Measurements from ENCODE around the gene ZBTB7A.

The ZBTB7A gene

DNA sequence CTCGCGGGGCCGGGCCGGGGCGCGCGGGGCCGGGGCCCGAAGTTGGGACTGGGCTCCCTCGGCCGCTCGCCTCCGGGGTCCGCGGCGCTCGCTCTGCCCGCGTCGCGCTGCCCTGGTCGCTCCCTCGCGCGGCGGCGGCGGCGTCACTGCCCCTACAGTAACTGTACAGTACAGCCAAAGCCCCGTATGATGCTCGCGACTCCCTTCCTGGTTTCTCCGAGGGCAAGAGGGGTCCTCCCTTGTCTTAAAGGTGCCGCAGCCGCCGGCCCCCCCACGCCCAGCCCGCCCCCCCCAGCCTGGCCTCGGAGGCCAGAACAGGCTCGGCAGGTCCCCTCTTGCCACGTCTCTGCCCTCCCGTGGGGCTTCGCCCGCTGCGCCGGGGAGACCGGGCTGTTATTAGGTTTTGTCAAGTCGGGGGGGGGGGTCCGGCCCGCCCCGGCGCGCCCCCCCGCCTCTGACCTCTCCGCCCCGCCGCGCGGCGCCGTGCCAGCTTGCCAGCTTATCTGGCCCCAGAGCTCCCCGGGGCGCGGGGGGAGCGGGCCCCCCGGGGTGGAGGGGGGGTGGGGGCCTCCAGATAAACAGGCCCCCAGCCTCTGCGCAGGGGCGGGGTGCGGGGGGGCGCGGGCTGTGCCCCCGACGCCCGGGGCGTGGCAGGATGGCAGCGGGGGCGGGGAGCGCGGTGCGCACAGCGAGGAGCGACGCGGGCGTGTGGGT is at the start of gene ZBTB7A:
Gene ZBTB7A, minus strand, starts transcription at position 218 of the 714 bp plus-strand sequence. CDS start 11,667 bp downstream, outside the sequence.
- DNase-seq, result no peak

DNA sequence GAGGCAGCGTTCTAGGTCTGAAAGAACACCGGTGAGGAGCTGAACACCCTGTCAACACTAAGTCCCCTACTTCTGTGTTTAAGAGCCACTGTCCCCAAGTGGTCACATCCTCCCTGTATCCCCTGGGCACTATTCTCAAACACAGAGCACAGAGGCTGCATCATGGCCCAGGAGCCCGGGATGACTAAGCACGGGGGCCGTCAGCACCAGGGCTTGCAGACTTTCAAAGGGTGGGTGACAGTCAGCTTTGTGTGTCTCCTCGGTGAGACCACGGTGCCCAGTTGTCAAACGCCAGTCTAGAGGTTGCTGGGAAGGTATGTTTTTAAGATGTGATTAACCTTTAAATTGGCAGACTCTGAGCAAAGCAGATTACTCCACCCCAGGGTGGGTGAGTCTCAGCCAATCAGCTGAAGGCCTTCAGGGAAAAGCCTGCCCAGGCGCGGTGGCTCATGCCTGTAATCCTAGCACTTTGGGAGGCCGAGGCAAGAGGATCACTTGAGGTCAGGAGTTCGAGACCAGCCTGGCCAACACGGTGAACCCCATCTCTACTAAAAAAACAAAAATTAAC is 49.2 kb upstream of the ZBTB7A start:
- no peak for DNase-seq

- DNase-seq, result no peak
These were observed 48.5 kb upstream of the ZBTB7A start for GRCh38 chr19:4115050-4115817.

GRCh38 chr19:4114181-4114580 is 47.5 kb upstream of the ZBTB7A start:
- DNase-seq, result no peak

DNA sequence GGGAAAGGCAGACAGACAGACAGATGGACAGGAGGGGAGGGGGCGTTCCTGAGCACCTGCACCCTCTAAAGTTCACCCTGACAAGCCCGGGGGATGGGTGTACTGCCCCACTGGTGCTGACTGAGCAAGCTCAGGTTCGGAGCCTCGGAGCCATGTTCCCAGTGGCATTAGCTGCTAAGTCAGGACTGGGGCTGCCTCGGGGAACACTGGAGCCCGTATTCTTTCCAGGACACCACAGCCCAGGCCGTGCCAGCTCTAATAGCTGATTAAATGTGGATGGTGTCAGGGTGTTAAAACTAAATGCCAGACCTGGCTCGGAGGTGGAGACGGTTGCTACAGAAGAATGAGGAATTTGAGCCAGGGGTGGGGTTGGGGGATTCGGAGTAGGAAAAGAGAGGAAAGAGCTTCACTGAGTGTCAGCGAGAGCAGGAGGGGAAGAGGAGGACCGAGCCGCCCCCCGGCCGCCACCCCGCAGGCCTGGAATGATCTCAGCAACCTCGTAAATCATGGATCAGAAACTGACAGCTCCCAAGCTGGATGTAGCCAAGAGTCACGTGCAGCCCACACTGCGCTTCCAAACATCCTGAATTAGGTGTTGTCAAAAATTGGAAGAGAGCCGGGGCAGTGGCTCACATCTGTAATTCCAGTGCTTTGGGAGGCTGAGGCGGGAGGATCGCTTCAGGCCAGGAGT is 46.8 kb upstream of the ZBTB7A start:
- DNase-seq, result no peak

GRCh38 chr19:4112367-4112766 is 45.7 kb upstream of the ZBTB7A start:
- no peak for DNase-seq

DNA sequence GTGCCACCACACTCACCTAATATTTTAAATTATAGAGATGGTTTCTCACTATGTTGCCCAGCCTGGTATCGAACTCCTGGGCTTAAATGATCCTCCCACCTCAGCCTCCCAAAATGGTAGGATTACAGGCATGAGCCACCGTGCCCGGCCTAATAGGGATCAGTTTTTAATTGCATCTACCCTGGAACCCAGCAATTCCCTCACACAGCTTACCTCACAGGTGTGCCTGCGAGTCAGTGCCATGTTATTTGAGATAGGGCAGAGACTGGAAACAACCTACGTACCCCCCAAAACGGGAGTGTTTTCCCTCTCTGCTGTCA is 42.9 kb upstream of the ZBTB7A start:
- DNase-seq, result no peak

DNA sequence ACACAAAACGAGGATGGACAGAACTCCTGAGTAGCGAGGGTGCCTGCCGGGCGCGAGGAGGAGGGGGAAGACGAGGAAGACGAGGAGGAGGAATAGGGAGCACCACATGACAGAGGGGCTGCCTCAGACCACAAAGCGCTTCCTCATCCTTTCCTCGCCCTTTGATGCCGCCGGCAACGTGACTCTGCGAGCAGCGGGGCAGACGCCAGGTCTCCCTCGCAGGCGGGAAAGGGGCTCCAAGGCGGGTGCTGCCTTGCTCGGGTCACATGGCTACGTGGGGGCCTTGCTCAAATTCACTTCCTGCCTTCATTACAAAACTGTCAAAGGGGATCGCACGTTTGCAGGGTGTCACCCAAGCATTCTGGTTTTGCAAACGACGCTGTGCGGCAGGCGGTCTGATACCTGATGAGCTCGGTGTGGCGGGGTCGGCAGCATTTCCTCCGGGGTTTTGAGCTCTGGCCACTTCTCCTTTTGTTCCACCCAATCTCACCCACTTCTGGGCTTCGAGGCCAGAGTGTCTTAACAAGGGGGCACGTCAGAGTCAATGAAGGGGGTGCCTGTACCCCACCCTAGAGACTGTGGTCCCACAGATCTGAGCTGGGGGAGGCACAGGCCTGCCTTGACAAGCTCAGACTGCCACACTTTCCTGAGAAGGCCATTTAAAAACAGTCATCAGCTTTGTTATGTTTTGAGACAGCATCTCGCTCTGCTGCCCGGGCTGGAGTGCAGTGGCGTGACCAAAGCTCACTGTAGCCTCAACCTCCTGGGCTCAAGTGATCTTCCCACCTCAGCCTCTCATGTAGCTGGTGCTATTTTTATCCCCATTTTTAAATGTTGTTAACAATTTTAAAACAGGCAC is 42.3 kb upstream of the ZBTB7A start:
- DNase-seq, result no peak

- no peak for DNase-seq
These were observed 36.4 kb upstream of the ZBTB7A start for GRCh38 chr19:4103080-4103433.

DNA sequence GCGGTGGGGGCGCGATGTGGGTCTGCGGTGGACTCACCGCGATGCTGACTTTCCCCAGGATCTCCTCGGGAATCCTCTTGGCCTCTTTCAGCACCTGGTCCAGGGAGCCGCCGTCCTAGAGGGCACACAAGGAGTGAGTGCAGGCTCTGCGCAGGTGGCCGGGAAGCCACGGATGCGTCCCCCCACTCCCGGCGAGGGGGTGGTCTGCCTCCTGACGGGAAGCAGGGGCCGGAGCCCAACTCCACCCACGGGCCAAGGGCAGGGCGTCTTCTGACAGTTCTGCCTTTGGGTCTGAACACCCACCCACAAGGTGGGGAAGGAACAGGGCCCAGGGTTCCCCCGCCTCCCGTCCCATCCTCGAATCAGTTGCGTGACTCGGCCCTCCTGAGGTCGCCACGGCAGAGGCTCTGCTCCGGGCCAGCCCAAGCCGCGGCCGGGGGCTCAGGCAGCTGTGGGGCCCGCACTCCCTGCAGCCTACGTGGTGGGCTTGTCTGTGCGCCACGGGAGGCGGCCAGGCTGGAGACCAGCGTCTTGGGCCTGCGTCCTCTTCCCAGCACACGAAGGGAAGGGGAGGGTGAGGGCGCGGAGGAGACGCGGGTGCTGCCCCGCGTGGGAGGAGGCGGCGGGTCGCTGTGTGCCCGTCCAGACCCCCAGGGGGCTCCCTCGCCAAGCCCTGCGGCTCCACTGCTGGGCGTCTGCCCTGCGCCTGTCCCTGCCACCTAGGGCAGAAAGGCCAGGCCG is 35.8 kb upstream of the ZBTB7A start:
- DNase-seq, result no peak

GRCh38 chr19:4101496-4101770 is 34.7 kb upstream of the ZBTB7A start:
- no peak for DNase-seq

- DNase-seq, result no peak
These were observed 34.2 kb upstream of the ZBTB7A start for GRCh38 chr19:4100647-4101495.

DNA sequence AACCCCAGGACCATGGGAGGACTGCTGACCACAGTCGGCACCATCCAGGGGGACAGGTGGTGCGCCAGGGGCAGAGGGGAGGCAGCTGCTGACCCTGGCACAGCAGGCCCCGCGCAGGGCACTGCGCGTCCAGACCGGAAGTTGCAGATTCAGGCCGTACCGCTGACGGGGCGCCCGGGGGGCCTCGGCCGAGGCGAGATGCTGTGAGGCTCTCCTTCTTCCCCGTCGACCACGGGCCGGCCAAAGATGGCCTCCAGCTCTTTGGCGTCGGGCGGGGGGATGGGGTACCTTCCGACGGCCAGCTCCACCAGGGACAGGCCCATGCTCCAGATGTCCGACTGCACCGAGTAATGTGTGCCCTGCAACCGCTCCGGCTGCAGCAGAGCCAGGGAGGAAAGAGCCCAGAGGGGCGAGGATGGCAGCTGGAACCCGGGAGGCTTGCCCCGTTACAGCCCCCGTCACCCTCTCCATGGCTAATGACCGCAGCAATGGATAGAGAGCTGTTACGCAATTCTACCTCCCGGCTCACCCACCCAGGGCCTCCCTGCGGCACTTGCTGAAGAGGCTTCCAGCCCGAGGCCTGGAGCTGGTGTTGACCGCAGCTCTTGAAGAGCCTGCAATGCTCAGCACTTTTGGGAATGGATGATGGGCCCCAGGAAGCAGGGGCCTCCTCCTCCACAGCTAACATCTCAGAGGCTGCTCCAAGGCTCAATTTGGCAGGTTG is 32.5 kb upstream of the ZBTB7A start:
- no peak for DNase-seq

DNA sequence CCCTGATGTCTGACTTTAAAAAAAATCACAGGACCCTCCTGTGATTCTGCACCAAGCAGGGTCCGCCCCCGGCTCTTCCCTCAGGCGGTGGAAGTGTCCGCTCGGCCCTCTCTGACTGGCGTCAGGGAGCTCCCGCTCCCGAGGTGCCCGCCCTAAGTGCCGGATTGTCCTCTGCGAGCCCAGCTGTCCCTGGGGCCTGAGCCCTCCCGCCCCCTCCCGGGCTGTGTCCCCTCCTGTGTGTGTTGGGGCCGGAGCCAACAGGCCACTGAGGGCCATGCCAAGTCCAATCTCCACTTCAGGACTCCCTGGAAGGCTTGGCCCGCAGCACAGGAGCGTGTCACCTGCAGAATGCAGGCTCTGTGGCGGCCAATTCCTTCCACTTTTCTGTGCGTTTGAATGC is 31.8 kb upstream of the ZBTB7A start:
- DNase-seq, result no peak

DNA sequence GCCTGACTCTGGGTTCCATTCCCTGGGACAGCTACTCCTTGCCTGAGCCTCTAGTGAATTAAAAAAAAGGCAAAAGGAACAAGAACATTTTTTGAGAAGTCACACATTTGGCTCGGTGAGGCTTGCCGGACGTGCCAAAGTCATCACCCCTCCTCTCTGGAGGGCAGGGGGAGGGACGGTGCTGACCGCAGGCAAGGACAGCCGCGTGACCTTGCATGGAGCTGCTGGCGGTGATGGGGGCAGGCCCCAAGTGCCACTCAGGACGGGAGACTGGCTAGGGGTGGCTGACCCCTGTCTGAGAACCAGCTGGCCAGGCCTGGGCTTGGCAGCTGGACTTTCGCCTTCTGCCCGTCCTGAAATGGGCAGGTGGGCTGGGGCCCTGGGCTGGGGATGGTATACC is 30.8 kb upstream of the ZBTB7A start:
- DNase-seq, result no peak

DNA sequence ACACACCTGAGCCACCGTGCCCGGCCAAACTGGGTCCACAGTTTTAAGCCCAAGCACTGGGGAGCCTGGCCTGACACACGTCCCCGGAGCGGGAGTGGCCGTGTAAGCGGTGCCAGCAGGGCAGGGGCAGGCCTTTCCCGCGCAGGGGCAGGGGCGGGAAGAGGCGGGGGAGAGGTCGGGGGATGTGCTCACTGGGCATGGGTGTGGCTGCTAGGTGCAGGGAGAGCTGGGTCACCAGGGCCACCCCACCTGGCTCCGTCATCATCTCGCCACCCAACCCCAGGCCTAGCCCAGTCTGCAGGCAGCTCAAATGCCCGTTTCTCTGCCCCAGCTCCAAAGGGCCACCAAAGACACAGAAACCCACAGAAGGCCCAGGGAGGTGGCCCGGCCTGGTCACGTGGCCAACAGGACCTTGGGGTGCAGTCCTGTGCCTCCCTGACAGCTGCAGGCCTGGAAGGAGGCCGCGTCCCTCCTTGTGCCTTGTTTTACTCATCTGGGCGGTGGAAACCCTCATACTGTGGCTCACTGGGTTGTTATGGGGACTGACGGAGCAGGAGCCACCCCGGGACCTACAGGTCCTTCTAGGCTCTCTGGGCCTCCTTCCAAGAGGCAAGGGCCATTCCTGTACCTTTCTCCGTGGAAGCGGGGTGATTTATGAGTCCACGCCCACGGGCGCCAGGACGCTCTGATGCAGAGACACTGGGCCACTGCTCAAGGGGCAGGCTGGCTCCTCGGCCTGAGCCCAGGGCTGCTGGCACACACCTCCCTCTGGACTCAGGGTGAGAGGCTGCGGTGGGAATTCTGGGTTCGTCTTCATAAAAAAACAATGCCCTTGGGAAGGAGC is 29.6 kb upstream of the ZBTB7A start:
- DNase-seq, result no peak

DNA sequence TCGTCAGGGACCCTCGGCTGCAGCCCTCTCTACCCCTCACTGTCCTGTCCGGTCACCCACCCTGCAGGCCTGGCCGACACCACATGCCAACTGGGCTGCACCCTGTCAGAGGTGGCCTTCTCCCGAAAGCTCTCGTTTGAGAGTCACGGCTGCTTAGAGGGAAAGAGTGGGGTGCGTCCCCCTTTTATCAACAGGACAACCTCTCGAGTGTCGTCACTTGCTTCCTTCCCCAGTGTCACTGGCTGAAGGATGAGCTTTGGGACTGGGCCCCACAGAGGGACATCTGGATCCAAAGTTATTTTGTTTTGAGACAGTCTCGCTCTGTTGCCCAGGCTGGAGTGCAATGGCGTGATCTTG is 28.8 kb upstream of the ZBTB7A start:
- DNase-seq, result no peak

- DNase-seq, result no peak
These were observed 28.2 kb upstream of the ZBTB7A start for GRCh38 chr19:4094761-4095487.

- DNase-seq, result no peak
These were observed 27.6 kb upstream of the ZBTB7A start for GRCh38 chr19:4094291-4094690.
